Sigmoid colon (tissue), 7 donors: ENCODE data around the gene MEF2B. TPM values are rescaled to one million over a fixed set of nuclear protein-coding genes. Genes with fewer than 3 reads are reported as not detected.
"Not testable (repeated sequence)": the region's sequence is repeated elsewhere in the genome, so short reads cannot be mapped to it uniquely, and the experiment has no call there.

ENCODE experiments used
- DNase-seq: peaks from one replicate; pipeline ENCODE4 v3.0.0-alpha.2; 2019
- H3K27ac ChIP-seq, 4 donors: fragments of 200-600 bp; sonication (generic); one replicate each; pipeline ENCODE4 v1.5.1; 2016 to 2019; ENCODE audit warnings: mild to moderate bottlenecking in 1 of 4
- H3K27me3 ChIP-seq, 3 donors: fragments of 200-600 bp; sonication (generic); one replicate each; pipeline ENCODE4 v1.5.1; 2019; ENCODE audit warnings: mild to moderate bottlenecking in 1 of 3
- H3K36me3 ChIP-seq, 4 donors: fragments of 200-600 bp; sonication (generic); one replicate each; pipeline ENCODE4 v1.5.1; 2016 to 2019
- H3K4me1 ChIP-seq, 4 donors: fragments of 200-600 bp; sonication (generic); one replicate each; pipeline ENCODE4 v1.5.1; 2017 to 2019
- H3K4me3 ChIP-seq, 4 donors: fragments of 200-600 bp; sonication (generic); one replicate each; pipeline ENCODE4 v1.5.1; 2017 to 2019; ENCODE audit warnings: mild to moderate bottlenecking in 2 of 4, moderate library complexity in 1 of 4
- H3K9me3 ChIP-seq, 4 donors: fragments of 200-600 bp in 3 of 4; sonication (generic) in 3 of 4; one replicate each; pipeline versions ENCODE4 v1.5.1 to v1.6.1; 2013 to 2019
- EP300 ChIP-seq, 4 donors: sonication (generic); formaldehyde crosslinking; IDR thresholded peaks; one replicate each; pipeline ENCODE4 v1.6.1; 2017; ENCODE audit warnings: antibody characterized with exemption in 4 of 4
- POLR2A ChIP-seq, 2 donors: fragments of 450-650 bp; IDR thresholded peaks; one replicate each; pipeline ENCODE4 v1.6.1; 2016; ENCODE audit warnings: antibody characterized with exemption in 2 of 2, mild to moderate bottlenecking in 2 of 2, moderate library complexity in 2 of 2
- POLR2AphosphoS5 ChIP-seq, 4 donors: sonication (generic); formaldehyde crosslinking; IDR thresholded peaks; one replicate each; pipeline ENCODE4 v1.6.1; 2017; ENCODE audit warnings: antibody characterized with exemption in 4 of 4
- WGBS, 2 donors: extraction: QIAGEN DNeasy Blood & Tissue Kit; methylation state at CpG; one replicate each; pipeline ENCODE4 v1.1.7; 2013; 5-methylcytosine and 5-hydroxymethylcytosine counted together
- intact Hi-C: fragments of 100-400 bp; cut with DNase I; formaldehyde crosslinking; loops from one replicate; pipeline ENCODE4 v1.15.1; 2023
- polyA plus RNA-seq, 3 donors: library from polyadenylated mRNA; stranded (reverse); fragments of 200-250 nt; gene quantifications; one replicate each; pipeline ENCODE4 v1.2.3, GENCODE V29; 2013
- total RNA-seq, 4 donors: library from RNA; depleted of rRNA; stranded (reverse); fragments of >200 nt; gene quantifications; one replicate each; pipeline ENCODE4 v1.1.0, GENCODE V29; 2016
- TF ChIP-seq, protein P1 (sequence below), 4 experiments: fragments of 450-650 bp in 3 of 4; fragments of 200-600 bp in 1 of 4; IDR thresholded peaks; one replicate each; pipeline ENCODE4 v1.5.1; 2016 to 2019; ENCODE audit warnings: antibody characterized with exemption in 4 of 4, mild to moderate bottlenecking in 3 of 4, moderate library complexity in 2 of 4
- donor health status: healthy with polysubstance abuse.
- donor health status: Bipolar disorder and iron deficiency.
- donor health status: healthy.

MEF2B gene
- total and polyA plus RNA-seq, 7 donors: 2.2 TPM; not detected in 6

DNA sequence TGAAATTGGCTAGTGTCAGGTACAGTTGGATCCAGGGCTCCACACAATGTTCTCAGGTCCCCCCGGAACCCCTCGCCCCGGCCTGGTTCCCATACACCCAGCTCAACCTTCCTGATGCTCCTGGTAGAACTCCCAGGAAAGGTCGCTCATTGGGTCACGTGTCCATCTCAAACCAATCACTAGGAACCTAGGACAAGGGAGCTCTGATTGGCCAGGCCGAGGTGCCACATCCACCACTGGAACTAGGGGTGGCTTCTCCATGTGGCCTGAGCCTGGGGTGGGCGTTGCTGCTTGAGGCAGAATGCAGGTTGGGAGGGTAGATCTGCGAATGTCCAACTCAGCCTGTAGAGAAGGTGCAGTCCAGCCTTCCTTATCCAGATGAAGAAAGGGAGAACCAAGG lies 6.9 kb upstream of the MEF2B start:
- Histone ChIP-seq H3K36me3 (peaks cover 6 to 55% (median 11%) of the 10 kb centered on the region in 4 donors), H3K9me3 (no peaks in the 10 kb centered on the region), H3K27ac (no peak overlapping the region), H3K4me1 (no peaks in the 10 kb centered on the region), H3K4me3 (no peak overlapping the region), H3K27me3 (no peaks in the 10 kb centered on the region)
- intact Hi-C loops: loop anchor here (5.0 kb wide), 1 partner anchor 35 kb away; no protein-coding TSS in a partner anchor
- TF ChIP-seq, protein P1, sequence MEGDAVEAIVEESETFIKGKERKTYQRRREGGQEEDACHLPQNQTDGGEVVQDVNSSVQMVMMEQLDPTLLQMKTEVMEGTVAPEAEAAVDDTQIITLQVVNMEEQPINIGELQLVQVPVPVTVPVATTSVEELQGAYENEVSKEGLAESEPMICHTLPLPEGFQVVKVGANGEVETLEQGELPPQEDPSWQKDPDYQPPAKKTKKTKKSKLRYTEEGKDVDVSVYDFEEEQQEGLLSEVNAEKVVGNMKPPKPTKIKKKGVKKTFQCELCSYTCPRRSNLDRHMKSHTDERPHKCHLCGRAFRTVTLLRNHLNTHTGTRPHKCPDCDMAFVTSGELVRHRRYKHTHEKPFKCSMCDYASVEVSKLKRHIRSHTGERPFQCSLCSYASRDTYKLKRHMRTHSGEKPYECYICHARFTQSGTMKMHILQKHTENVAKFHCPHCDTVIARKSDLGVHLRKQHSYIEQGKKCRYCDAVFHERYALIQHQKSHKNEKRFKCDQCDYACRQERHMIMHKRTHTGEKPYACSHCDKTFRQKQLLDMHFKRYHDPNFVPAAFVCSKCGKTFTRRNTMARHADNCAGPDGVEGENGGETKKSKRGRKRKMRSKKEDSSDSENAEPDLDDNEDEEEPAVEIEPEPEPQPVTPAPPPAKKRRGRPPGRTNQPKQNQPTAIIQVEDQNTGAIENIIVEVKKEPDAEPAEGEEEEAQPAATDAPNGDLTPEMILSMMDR (IDR thresholded peaks at IDR 0.05): no peak
- TF ChIP-seq POLR2A (IDR thresholded peaks at IDR 0.05): no peak
- TF ChIP-seq EP300 (IDR thresholded peaks at IDR 0.05): no peak
- no peak for TF ChIP-seq POLR2AphosphoS5 (IDR thresholded peaks at IDR 0.05)
- DNase-seq: no peak
- WGBS, 2 donors: 88 to 89% methylated on average over 8 of the region's 8 CpGs

DNA sequence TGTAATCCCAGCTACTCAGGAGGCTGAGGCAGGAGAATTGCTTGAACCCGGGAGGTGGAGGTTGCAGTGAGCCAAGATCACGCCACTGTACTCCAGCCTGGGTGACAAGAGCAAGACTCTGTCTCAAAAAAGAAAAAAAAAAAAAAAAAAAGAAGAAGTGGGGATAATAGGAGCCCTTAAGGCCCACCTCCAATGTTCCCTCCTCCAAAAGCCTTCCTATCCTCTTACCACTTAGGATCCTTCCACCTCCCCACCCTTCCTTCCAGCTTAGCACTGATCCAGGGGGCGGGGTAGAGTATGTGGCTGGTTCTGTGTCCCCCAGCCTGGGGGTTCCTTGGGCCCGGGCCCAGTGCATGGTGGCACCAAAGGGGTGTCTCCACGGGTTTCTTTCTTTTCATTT lies 3.2 kb upstream of the MEF2B start:
- whole genome bisulfite sequencing, 2 donors: 92% methylated on average over 5 of the region's 5 CpGs
- H3K9me3 ChIP-seq, H3K27ac ChIP-seq, DNase-seq, H3K4me3 ChIP-seq, intact Hi-C loops: not testable (repeated sequence)
- Histone ChIP-seq H3K27me3 (peaks cover 0 to 23% (median 13%) of the 10 kb centered on the region in 3 donors), H3K4me1 (peaks cover 0 to 11% (median 10%) of the 10 kb centered on the region in 4 donors), H3K36me3 (peaks cover 0 to 20% (median 3%) of the 10 kb centered on the region in 4 donors)

DNA sequence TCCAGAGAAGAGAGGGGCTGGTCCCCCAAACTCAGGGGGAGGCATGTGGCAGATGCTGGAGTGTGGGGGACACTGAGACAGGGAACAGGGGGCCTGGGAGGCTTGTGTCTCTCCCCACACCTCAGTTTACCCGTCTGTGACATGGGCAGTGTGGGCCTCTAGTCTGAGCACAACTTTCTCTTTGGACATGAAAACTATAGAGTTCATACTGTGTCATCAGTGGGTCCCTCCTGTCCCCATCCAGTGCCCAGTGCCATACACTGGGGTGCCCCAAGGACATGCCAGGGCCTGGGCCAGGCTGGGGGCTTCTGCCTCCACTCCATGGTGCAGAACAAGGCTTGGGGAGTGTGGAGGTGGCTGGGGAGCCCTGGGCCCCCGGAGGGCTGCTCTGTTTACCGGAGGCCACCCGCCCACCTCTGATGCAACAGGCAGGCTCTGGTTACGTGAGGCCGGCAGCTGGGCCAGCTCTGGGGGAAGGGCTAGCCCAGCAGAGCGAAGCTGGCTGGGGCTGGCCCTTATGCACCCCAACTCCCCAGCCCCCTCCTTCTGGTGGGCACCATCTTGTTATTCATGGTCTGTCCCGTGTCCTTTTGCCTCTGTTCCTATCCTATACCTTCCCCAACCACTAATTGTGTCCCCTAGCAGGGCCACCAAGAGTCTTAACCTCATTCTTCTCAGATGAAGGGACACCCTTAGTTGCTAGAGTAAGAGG lies 1.9 kb upstream of the MEF2B start:
- Histone ChIP-seq H3K9me3 (no peaks in the 10 kb centered on the region), H3K4me3 (no peak overlapping the region), H3K27me3 (peaks cover 0 to 23% (median 13%) of the 10 kb centered on the region in 3 donors), H3K4me1 (peaks cover 0 to 11% (median 10%) of the 10 kb centered on the region in 4 donors), H3K36me3 (peaks cover 0 to 14% (median 1%) of the 10 kb centered on the region in 4 donors), H3K27ac (no peak overlapping the region)
- intact Hi-C loops: no loop called here
- WGBS, 2 donors: 58 to 67% methylated on average over 8 of the region's 8 CpGs
- no peak for DNase-seq
- TF ChIP-seq POLR2AphosphoS5 (IDR thresholded peaks at IDR 0.05): no peak

DNA sequence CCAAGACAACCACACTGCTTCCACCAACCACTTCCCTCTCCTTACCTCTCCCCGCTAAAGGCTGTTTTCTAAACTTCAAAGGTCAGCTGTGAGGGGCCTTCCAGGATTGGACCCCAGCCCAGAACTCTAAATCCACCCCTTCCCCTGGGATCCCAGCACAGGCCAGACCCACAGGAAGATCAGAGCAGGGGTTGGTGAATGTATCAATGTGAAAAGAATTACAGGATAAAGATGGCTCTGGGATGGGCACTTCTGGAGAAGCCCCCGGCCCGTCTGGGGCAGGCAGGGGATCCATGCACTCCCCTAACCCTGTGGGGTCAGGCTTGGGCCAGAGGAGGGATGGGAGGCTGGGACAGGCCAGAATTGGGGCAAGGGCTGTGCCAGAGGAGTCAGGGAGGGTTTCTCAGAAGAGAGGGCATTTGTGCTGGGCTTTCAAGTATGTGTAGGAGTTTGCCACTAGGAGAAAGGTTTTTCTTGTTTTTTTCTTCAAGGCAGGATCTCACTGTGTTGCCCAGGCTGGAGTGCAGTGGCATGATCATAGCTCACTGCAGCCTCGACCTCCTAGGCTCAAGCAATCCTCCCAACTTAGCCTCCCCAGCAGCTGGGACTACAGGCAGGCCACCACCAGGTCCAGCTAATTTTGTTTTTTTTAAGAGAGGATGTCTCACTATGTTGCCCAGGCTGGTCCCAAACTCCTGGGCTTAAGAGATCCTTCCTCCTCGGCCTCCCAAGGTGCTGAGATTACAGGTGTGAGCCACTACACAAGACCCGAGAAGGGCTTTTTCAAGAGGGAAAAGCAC lies 1.0 kb upstream of the MEF2B start:
- no peak for DNase-seq
- 89% methylated on average over 6 of the region's 6 CpGs for WGBS, 2 donors
- TF ChIP-seq, protein P1 (IDR thresholded peaks at IDR 0.05): no peak
- no peak for TF ChIP-seq EP300 (IDR thresholded peaks at IDR 0.05)
- no peak for TF ChIP-seq POLR2AphosphoS5 (IDR thresholded peaks at IDR 0.05)
- no peak for TF ChIP-seq POLR2A (IDR thresholded peaks at IDR 0.05)
- H3K9me3 ChIP-seq: no peaks in the 10 kb centered on the region
- peaks cover 0 to 11% (median 10%) of the 10 kb centered on the region in 4 donors for H3K4me1 ChIP-seq
- no peak overlapping the region for H3K4me3 ChIP-seq
- peaks cover 0 to 23% (median 13%) of the 10 kb centered on the region in 3 donors for H3K27me3 ChIP-seq
- no peak overlapping the region for H3K27ac ChIP-seq
- intact Hi-C loops: no loop called here
- peaks cover 0 to 6% (median 0%) of the 10 kb centered on the region in 4 donors for H3K36me3 ChIP-seq

DNA sequence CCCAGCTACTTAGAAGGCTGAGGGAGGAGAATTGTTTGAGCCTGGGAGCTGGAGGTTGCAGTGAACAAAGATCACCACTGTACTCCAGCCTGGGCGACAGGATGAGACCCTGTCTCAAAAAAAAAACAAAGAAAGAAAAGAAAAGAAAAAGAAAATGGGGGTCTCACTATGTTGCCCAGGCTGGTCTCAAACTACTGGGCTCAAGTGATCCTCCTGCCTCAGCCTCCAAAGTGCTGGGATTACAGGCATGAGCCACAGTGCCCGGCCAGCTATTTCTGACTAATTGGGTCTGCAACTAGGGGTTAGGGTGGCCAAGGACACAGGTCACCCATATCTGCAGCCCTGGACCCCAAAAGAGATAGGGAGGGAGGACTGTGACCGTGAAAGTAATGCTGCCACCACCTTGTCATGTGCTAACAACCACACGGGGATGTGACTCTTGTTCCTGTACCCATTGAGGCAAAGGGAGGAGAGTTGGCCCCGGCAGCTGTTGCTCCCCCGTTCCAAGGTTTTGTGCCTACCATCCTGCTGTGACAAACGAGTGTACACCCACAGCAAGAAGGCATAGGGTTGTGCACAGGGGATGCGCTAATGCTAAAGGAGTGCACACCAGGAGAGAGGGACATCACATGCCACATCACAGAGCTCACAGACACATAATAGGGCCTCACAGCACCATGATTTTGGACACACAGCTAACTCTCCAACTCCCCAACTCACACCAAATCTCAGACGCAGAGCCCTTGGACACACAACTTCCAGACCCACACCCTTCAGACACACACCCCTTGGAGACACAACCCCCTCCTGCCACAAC lies 619 bp downstream of the MEF2B start:
- no peaks in the 10 kb centered on the region for H3K9me3 ChIP-seq
- intact Hi-C loops: no loop called here
- no peak overlapping the region for H3K27ac ChIP-seq
- no peaks in the 10 kb centered on the region for H3K36me3 ChIP-seq
- WGBS, 2 donors: 72 to 81% methylated on average over 9 of the region's 9 CpGs
- H3K4me1 ChIP-seq: peaks cover 0 to 11% (median 10%) of the 10 kb centered on the region in 4 donors
- peaks cover 0 to 23% (median 13%) of the 10 kb centered on the region in 3 donors for H3K27me3 ChIP-seq
- H3K4me3 ChIP-seq: peak overlapping the region in 2 of 4 donors; percentile 22 to 23
- TF ChIP-seq, protein P1 (IDR thresholded peaks at IDR 0.05): no peak
- no peak for DNase-seq
